ENCODE measurements around the gene EVC.

Gene EVC

DNA sequence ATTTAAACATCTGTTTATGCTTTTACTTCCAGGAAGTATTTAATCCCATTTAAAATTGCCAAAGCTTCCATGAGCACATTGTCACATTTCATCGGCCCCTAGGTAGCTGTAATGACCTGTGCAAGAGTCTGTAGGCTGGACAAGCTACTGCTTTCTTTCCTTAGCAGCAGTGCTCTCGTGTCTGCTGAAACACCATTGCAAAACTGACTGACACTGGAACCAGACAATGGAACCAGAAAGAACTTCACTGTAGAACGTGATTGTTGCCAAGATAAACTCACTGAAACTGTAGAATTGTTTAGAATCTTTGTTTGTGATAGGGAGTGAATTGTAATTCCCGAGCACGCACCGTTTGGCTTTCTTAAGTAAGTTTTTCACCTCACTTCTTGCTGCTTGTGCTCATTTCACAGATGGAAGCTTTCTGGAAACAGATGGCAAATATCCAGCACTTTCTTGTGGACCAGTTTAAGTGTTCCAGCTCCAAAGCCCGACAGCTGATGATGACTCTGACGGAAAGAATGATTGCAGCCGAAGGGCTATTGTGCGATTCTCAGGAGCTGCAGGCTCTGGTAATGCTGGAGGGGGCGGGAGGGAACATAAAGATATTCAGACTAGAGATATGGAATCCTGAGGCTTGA, 36.9 kb downstream of the EVC start:
- no peaks in the 10 kb centered on the region for H3K36me3 ChIP-seq (ENCODE audit: control insufficient read depth, insufficient read depth, low read length)
- no peak overlapping the region for H3K27ac ChIP-seq (ENCODE audit: insufficient read depth, low read length, poor library complexity, severe bottlenecking)
- DNase-seq: no peak

DNA sequence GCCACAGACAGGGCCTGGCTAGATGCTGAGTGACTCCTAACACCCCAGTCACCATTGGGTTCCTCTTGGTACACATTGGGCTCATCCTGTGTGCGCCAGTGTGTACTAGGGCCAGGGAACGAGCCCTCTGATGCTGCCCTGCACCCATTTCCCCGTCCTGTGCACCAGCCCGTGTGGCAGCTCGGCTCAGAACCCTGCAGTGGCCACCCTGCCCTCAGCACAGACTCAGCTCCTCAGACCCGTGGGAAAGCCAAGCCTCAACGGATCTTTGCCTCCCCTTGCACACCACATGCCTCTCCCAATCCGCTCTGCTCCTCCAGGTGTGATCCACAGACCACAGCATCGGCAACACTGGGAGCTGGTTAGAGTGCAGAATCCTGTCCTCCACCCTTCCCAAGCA, 38.6 kb downstream of the EVC start:
- Histone ChIP-seq H3K27me3 (replicated peaks; ENCODE audit: control insufficient read depth, insufficient read depth, low read length, poor library complexity, severe bottlenecking) (no peaks in the 10 kb centered on the region), H3K4me3 (ENCODE audit: insufficient read depth, low read depth, low read length, poor library complexity, severe bottlenecking) (no peak overlapping the region), H3K27ac (ENCODE audit: insufficient read depth, low read length, poor library complexity, severe bottlenecking) (no peak overlapping the region), H3K9me3 (ENCODE audit: control insufficient read depth, low read length) (no peaks in the 10 kb centered on the region), H3K36me3 (ENCODE audit: control insufficient read depth, insufficient read depth, low read length) (no peaks in the 10 kb centered on the region), H3K4me1 (ENCODE audit: control insufficient read depth, insufficient read depth, low read length, poor library complexity, severe bottlenecking) (no peaks in the 10 kb centered on the region)
- no peak for DNase-seq

More for the DNA sequence above, 36.9 kb downstream of the EVC start:
- Histone ChIP-seq H3K4me3 (ENCODE audit: insufficient read depth, low read depth, low read length, poor library complexity, severe bottlenecking) (no peak overlapping the region), H3K9me3 (ENCODE audit: control insufficient read depth, low read length) (no peaks in the 10 kb centered on the region), H3K4me1 (ENCODE audit: control insufficient read depth, insufficient read depth, low read length, poor library complexity, severe bottlenecking) (no peaks in the 10 kb centered on the region), H3K27me3 (replicated peaks; ENCODE audit: control insufficient read depth, insufficient read depth, low read length, poor library complexity, severe bottlenecking) (no peaks in the 10 kb centered on the region)

DNA sequence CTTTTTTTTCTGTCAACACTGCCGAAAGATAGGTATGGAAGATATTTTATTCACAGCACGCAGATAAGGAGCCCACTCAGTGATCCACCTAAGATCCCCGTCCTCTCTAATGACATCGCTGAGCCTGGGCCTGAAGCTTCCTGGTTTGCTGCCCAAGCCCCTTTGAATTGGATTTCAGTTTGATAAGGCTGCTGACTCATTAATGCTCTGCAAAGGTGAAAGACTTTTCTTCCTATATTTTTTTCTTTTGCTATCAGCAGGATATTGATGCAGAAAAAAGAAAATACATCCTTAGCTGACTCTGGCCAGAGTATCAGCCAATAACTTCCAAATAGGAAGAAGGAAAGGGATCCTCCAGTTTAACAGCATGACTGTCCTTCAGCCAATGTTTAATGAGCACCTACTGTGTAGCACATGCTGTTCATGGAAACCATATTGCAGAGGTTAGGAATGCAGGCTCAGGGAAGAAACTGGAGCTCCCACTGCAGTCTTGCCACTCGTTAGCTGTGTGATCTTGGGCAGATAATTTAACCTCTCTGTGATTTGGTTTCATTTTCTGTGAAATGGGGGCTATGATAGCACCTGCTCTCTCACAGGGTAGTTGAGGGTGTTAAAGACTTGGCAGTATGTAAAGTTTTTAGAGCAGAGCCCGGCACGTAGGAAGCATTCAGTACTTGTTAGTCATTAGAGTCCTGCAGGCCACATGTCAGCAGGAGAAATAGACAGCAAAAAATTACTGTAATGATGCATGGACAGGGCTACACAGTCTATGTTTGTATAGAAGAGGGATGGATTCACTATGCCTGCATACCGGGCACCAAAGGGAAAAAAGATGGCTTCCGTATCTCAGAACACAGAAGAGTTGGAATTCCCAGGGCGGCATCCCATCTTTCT, 39.3 kb downstream of the EVC start:
- Histone ChIP-seq H3K4me1 (ENCODE audit: control insufficient read depth, insufficient read depth, low read length, poor library complexity, severe bottlenecking) (no peaks in the 10 kb centered on the region), H3K4me3 (ENCODE audit: insufficient read depth, low read depth, low read length, poor library complexity, severe bottlenecking) (no peak overlapping the region), H3K27ac (ENCODE audit: insufficient read depth, low read length, poor library complexity, severe bottlenecking) (no peak overlapping the region), H3K36me3 (ENCODE audit: control insufficient read depth, insufficient read depth, low read length) (no peaks in the 10 kb centered on the region), H3K27me3 (replicated peaks; ENCODE audit: control insufficient read depth, insufficient read depth, low read length, poor library complexity, severe bottlenecking) (no peaks in the 10 kb centered on the region), H3K9me3 (ENCODE audit: control insufficient read depth, low read length) (no peaks in the 10 kb centered on the region)
- DNase-seq: no peak

DNA sequence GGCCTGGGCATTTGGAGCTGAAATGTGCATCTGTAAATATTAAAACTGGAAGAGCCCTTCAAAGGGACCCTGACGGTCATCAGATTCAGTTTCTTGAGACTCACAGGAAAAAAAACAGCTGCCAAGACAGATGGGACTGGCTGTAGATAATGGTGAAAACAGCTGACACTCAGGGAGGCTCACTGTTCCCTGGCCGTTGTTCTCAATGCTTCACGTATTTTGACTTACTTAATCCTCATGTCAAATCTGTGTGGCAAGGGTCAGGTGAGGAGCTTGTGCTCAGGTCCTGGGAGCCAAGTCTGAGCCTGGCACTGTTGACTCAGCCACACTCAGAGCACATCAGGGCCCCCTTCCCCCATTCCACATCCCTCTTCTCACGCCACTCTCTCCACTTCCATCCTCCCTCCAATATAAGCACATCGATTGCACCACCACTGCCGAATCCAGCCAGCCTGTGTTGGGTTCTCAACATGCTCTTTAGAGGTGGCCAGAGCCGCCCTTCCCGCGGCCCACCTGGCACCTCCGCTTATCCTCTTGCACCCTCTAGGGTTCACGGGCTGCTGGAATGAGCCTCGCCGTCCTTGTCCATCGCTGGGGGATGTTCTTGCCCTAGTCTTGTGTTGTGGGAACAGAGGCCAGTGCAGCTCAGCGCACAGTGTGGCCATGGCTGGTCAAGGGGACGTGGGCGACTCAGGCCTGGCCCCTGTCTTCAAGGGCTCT, 40.1 kb downstream of the EVC start:
- no peak overlapping the region for H3K4me3 ChIP-seq (ENCODE audit: insufficient read depth, low read depth, low read length, poor library complexity, severe bottlenecking)
- H3K9me3 ChIP-seq (ENCODE audit: control insufficient read depth, low read length): no peaks in the 10 kb centered on the region
- H3K27me3 ChIP-seq (replicated peaks; ENCODE audit: control insufficient read depth, insufficient read depth, low read length, poor library complexity, severe bottlenecking): no peaks in the 10 kb centered on the region
- no peaks in the 10 kb centered on the region for H3K4me1 ChIP-seq (ENCODE audit: control insufficient read depth, insufficient read depth, low read length, poor library complexity, severe bottlenecking)
- no peak overlapping the region for H3K27ac ChIP-seq (ENCODE audit: insufficient read depth, low read length, poor library complexity, severe bottlenecking)
- H3K36me3 ChIP-seq (ENCODE audit: control insufficient read depth, insufficient read depth, low read length): no peaks in the 10 kb centered on the region
- no peak for DNase-seq

DNA sequence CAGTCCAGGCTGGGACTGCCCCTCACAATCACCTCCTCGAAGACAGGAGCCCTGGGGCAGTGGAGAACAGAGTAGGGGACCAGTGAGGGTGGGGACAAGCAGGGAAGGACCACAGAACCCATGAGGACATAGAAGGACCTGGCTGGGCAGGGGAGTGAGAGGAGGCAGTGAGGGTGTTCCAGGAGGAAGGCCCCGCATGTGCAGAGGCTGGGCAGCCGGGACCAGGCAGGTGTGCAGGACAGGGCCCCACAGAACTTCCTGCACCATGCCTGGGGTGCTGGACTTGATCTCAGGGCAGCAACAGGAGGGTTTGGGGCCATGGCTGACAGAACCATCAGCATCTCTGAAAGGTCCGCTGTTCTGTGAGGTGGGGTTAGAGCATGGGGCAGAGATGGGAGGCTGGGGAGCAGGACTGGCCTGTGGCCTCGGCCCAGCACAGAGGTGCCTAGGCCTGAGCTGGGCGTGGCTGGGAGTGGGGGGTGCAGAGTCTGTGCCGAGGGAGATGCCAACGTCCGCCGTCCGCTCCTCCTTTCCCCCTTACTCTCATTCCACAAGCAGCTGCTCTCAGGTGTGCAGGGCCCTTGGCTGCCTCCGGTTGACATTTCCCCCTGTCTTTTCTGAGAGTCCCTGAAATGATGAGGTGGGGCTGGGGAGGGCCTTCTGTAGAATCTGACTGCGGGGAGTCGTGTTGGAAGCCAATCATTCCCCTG, 40.8 kb downstream of the EVC start:
- Histone ChIP-seq H3K9me3 (ENCODE audit: control insufficient read depth, low read length) (no peaks in the 10 kb centered on the region), H3K4me3 (ENCODE audit: insufficient read depth, low read depth, low read length, poor library complexity, severe bottlenecking) (no peak overlapping the region), H3K4me1 (ENCODE audit: control insufficient read depth, insufficient read depth, low read length, poor library complexity, severe bottlenecking) (no peaks in the 10 kb centered on the region), H3K27me3 (replicated peaks; ENCODE audit: control insufficient read depth, insufficient read depth, low read length, poor library complexity, severe bottlenecking) (no peaks in the 10 kb centered on the region), H3K27ac (ENCODE audit: insufficient read depth, low read length, poor library complexity, severe bottlenecking) (no peak overlapping the region), H3K36me3 (ENCODE audit: control insufficient read depth, insufficient read depth, low read length) (no peaks in the 10 kb centered on the region)
- DNase-seq: no peak

DNA sequence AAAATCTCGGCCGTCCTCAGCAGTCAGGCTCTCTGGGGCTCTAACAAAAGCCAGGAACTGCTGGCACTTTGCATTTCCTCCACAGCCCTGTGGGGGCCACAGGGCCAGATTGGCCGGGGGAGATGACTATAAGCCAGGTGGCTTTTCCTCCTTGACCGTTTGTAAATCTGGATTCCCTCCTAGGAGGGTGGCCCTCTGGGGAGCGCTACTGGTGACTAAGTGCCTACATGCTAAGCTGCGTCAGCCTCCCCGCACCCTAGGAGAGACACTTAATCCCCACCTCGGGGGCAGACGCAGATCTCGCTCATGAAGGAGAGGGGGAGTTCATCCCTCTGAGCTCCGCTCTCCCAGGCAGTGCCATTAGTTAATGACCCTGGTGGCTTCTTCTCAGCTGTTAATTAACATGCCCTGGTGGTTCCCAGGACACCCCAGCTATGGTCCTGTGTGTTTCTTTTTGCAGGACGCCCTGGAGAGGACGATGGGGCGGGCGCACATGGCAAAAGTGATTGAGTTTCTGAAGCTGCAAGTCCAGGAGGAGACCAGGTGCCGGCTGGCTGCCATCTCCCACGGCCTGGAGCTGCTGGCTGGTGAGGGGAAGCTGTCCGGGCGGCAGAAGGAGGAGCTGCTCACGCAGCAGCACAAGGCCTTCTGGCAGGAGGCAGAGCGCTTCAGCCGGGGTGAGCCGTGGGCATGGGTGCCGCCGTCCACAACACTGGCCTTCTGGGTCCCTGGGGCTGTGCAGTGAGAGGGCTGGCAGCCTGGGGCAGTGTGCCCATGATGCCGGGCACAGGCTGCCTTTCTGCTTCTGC, 41.6 kb downstream of the EVC start:
- Histone ChIP-seq H3K9me3 (ENCODE audit: control insufficient read depth, low read length) (no peaks in the 10 kb centered on the region), H3K27me3 (replicated peaks; ENCODE audit: control insufficient read depth, insufficient read depth, low read length, poor library complexity, severe bottlenecking) (no peaks in the 10 kb centered on the region), H3K4me1 (ENCODE audit: control insufficient read depth, insufficient read depth, low read length, poor library complexity, severe bottlenecking) (no peaks in the 10 kb centered on the region), H3K27ac (ENCODE audit: insufficient read depth, low read length, poor library complexity, severe bottlenecking) (no peak overlapping the region), H3K4me3 (ENCODE audit: insufficient read depth, low read depth, low read length, poor library complexity, severe bottlenecking) (no peak overlapping the region), H3K36me3 (ENCODE audit: control insufficient read depth, insufficient read depth, low read length) (no peaks in the 10 kb centered on the region)
- no peak for DNase-seq

DNA sequence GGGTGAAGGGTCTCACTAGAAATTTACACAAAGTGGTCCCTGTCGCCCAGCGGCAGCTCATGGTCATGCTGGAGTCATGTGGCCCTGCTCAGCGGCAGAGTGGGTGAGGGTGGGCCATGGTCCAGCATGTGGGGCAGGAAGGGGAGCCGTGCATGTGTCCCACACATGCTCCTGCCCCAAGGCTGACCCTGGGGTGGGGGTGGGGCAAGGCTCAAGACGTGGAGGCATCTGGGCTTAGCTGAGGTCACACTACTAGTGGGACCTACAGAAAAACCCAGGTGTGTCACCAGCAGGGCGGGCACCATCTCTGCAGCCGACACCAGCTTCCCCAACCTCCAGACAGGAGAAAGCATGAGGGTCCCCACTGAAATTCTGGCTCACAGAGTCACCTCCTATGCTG, 42.4 kb downstream of the EVC start:
- H3K9me3 ChIP-seq (ENCODE audit: control insufficient read depth, low read length): no peaks in the 10 kb centered on the region
- H3K36me3 ChIP-seq (ENCODE audit: control insufficient read depth, insufficient read depth, low read length): no peaks in the 10 kb centered on the region
- H3K27me3 ChIP-seq (replicated peaks; ENCODE audit: control insufficient read depth, insufficient read depth, low read length, poor library complexity, severe bottlenecking): no peaks in the 10 kb centered on the region
- no peak for DNase-seq
- H3K4me1 ChIP-seq (ENCODE audit: control insufficient read depth, insufficient read depth, low read length, poor library complexity, severe bottlenecking): no peaks in the 10 kb centered on the region
- no peak overlapping the region for H3K27ac ChIP-seq (ENCODE audit: insufficient read depth, low read length, poor library complexity, severe bottlenecking)
- no peak overlapping the region for H3K4me3 ChIP-seq (ENCODE audit: insufficient read depth, low read depth, low read length, poor library complexity, severe bottlenecking)

DNA sequence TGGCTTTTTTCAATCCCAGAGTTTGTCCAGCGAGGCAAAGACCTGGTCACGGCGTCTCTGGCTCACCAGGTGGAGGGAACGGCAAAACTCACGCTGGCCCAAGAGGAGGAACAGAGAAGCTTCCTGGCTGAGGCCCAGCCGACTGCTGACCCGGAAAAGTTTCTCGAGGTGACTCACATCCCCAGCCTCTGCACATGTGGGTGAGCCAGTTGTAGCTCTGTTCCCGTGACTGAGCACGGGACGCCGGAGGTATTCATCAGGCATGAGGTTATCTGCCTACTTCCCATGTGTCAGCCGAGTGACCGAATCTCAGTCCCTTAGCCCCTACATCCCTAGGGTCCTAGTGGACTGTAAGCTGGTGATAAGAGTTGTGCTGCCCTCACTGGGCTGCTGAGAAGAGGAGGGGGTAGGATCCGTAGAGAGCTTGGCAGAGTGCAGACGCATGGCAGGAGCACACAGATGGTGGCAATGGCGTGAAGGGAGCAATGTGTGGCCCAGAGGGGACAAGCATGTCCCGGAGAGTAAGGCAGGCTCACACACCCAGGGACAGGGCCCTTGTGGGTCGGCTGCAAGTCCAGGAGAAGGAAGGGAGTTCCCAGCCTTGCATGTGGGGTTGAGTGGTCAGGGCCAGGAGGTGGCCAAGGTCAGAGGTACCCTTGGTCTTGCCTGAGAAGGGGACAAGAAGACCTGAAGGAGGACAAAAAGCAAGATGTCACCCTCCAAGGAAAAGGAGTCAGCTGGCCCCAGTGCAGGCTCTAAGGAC, 42.9 kb downstream of the EVC start:
- DNase-seq: no peak
- H3K27ac ChIP-seq (ENCODE audit: insufficient read depth, low read length, poor library complexity, severe bottlenecking): no peak overlapping the region

DNA sequence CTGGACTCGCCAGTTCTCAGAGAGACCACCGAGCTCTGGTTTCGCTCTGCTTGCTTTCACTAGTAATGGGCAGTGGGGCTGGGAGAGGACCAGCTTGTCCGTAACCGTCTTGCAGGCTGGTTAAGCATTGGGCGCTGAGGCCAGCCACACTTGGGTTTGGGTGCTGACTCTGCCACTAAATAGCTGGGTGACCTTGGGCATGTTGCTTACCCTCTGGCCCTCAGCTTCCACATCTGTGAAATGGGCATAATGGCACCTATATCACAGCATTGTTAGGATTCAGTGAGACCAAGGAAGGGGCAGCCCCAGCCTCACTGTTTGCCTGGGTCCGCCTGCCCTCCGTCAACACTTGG, 43.5 kb downstream of the EVC start:
- Histone ChIP-seq H3K4me3 (ENCODE audit: insufficient read depth, low read depth, low read length, poor library complexity, severe bottlenecking) (no peak overlapping the region), H3K27me3 (replicated peaks; ENCODE audit: control insufficient read depth, insufficient read depth, low read length, poor library complexity, severe bottlenecking) (no peaks in the 10 kb centered on the region), H3K27ac (ENCODE audit: insufficient read depth, low read length, poor library complexity, severe bottlenecking) (no peak overlapping the region), H3K4me1 (ENCODE audit: control insufficient read depth, insufficient read depth, low read length, poor library complexity, severe bottlenecking) (no peaks in the 10 kb centered on the region), H3K9me3 (ENCODE audit: control insufficient read depth, low read length) (no peaks in the 10 kb centered on the region), H3K36me3 (ENCODE audit: control insufficient read depth, insufficient read depth, low read length) (no peaks in the 10 kb centered on the region)
- no peak for DNase-seq

More for the DNA sequence above, 42.9 kb downstream of the EVC start:
- Histone ChIP-seq H3K4me1 (ENCODE audit: control insufficient read depth, insufficient read depth, low read length, poor library complexity, severe bottlenecking) (no peaks in the 10 kb centered on the region), H3K9me3 (ENCODE audit: control insufficient read depth, low read length) (no peaks in the 10 kb centered on the region), H3K27me3 (replicated peaks; ENCODE audit: control insufficient read depth, insufficient read depth, low read length, poor library complexity, severe bottlenecking) (no peaks in the 10 kb centered on the region), H3K4me3 (ENCODE audit: insufficient read depth, low read depth, low read length, poor library complexity, severe bottlenecking) (no peak overlapping the region), H3K36me3 (ENCODE audit: control insufficient read depth, insufficient read depth, low read length) (no peaks in the 10 kb centered on the region)

Data from effector memory CD4-positive, alpha-beta T cell (primary cell).